ENCODE data around the gene FAIM2. TPM values are rescaled to one million over a fixed set of nuclear protein-coding genes. Genes with fewer than 3 reads are reported as not detected.

Gene FAIM2
- total RNA-seq = 0.10 TPM
- polyA plus RNA-seq = 1 to 10 TPM in 3 of 4 donors, under 1 TPM in 1; 0.31 to 6.5 (median 3.1) TPM

- Histone ChIP-seq H3K4me1 (ENCODE audit: control insufficient read depth, insufficient read depth, low read length, poor library complexity, severe bottlenecking) (peaks cover 12% of the 10 kb centered on the region), H3K9me3 (ENCODE audit: control insufficient read depth in 2 of 2, low read length in 2 of 2) (no peaks in the 10 kb centered on the region), H3K4me3 (ENCODE audit: low read depth, low read length) (peak within 1 kb of the TSS; percentile 51), H3K27ac (ENCODE audit: insufficient read depth, low read length, poor library complexity, severe bottlenecking) (no peak within 1 kb of the TSS), H3K27me3 (ENCODE audit: control insufficient read depth, insufficient read depth, low read length) (no peaks in the 10 kb centered on the region), H3K36me3 (ENCODE audit: control insufficient read depth, insufficient read depth, low read length) (no peaks in the 10 kb centered on the region)
- no peaks in the 10 kb centered on the region for H3K27me3 Mint-ChIP-seq
- no peaks in the 10 kb centered on the region for H3K9me3 Mint-ChIP-seq
- no peaks in the 10 kb centered on the region for H3K36me3 Mint-ChIP-seq
- DNase-seq = peak; percentile 28 to 69 (median 39)
- H3K27ac Mint-ChIP-seq = peak within 1 kb of the TSS; percentile 27 to 87 (median 85)
- H3K4me1 Mint-ChIP-seq = peaks cover 0 to 22% (median 10%) of the 10 kb centered on the region in 4 donors
- H3K4me3 Mint-ChIP-seq = peak within 1 kb of the TSS; percentile 67 to 94 (median 87)
- ATAC-seq (ENCODE audit: low read depth in 2 of 2) = peak; percentile 70 to 75
These were observed at the start of gene FAIM2 for GRCh38 chr12:49903700-49904423. FAIM2 (minus strand) TSS chr12:49903900; CDS start chr12:49903792, 108 bp downstream.

DNA sequence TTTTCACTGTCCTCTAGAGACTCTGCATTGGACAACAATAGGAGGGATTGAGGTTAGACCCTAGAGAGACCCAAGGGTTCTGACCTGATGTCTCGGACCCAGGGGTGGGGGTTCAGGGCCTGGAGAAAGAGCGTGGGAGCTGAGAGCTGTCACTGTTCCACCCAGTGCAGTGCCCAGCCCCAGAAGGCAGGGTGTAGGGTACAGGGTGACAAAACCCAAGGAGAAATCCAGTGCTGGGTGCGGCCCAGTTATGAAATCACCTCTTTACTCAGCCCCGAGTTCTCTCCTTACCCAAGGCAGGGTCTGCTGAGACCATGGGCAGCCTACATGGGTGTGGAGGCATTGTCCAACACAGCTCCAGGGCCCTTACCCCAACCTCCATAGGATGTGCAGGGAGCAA, 49.5 kb upstream of the FAIM2 start:
- Histone ChIP-seq H3K36me3 (ENCODE audit: control insufficient read depth, insufficient read depth, low read length) (no peaks in the 10 kb centered on the region), H3K4me1 (ENCODE audit: control insufficient read depth, insufficient read depth, low read length, poor library complexity, severe bottlenecking) (no peaks in the 10 kb centered on the region), H3K27ac (ENCODE audit: insufficient read depth, low read length, poor library complexity, severe bottlenecking) (no peak overlapping the region), H3K9me3 (ENCODE audit: control insufficient read depth in 2 of 2, low read length in 2 of 2) (no peaks in the 10 kb centered on the region), H3K4me3 (ENCODE audit: low read depth, low read length) (no peak overlapping the region), H3K27me3 (ENCODE audit: control insufficient read depth, insufficient read depth, low read length) (peaks cover 10% of the 10 kb centered on the region)
- no peak for ATAC-seq (ENCODE audit: low read depth in 2 of 2)
- H3K4me1 Mint-ChIP-seq = no peaks in the 10 kb centered on the region
- H3K36me3 Mint-ChIP-seq = no peaks in the 10 kb centered on the region
- DNase-seq = no peak
- peaks cover 47% of the 10 kb centered on the region for H3K27me3 Mint-ChIP-seq
- H3K27ac Mint-ChIP-seq = no peak overlapping the region
- peaks cover 0 to 2% (median 0%) of the 10 kb centered on the region in 7 donors for H3K9me3 Mint-ChIP-seq
- no peak overlapping the region for H3K4me3 Mint-ChIP-seq

DNA sequence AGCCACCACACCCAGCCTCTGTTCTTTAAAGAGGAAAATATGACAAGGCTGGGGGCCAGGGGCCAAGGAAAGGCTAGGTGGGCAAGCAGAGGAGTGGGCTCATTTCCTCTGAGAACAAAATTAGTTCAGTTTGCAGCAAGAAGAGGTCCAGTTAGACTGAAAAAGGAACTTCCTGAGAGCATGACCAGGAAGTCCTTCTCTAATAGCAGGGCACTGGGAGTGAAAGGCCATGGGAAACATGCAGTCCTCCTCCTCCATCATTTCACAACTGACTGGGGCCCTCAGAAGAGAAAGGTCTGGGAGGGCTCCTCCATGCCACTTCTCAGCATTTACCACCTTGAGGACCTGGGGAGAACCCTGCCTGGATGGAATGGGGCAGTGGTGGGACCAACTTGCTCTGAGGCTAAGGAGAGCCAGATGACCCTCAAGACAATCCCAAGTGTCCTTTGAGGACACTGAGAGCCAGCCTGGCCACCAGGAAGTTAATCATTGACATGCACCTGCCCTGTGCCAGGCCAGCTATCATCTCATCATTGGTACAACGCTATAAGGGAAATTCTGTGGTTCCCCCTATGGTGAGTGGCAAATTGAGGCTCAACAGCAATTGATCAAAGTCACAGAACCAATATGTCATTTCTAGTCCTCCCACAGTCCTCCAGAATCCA, 48.8 kb upstream of the FAIM2 start:
- H3K9me3 ChIP-seq (ENCODE audit: control insufficient read depth in 2 of 2, low read length in 2 of 2) = no peaks in the 10 kb centered on the region
- no peaks in the 10 kb centered on the region for H3K4me1 ChIP-seq (ENCODE audit: control insufficient read depth, insufficient read depth, low read length, poor library complexity, severe bottlenecking)
- DNase-seq = no peak
- H3K27ac Mint-ChIP-seq = no peak overlapping the region
- peaks cover 10% of the 10 kb centered on the region for H3K27me3 ChIP-seq (ENCODE audit: control insufficient read depth, insufficient read depth, low read length)
- peaks cover 0 to 3% (median 0%) of the 10 kb centered on the region in 4 donors for H3K4me1 Mint-ChIP-seq
- H3K9me3 Mint-ChIP-seq = peaks cover 0 to 2% (median 0%) of the 10 kb centered on the region in 7 donors
- no peak overlapping the region for H3K4me3 ChIP-seq (ENCODE audit: low read depth, low read length)
- no peak for ATAC-seq (ENCODE audit: low read depth in 2 of 2)
- H3K4me3 Mint-ChIP-seq = peak overlapping the region in 1 of 4 donors; percentile 57
- peaks cover 40% of the 10 kb centered on the region for H3K27me3 Mint-ChIP-seq
- H3K36me3 Mint-ChIP-seq = no peaks in the 10 kb centered on the region
- H3K36me3 ChIP-seq (ENCODE audit: control insufficient read depth, insufficient read depth, low read length) = no peaks in the 10 kb centered on the region
- H3K27ac ChIP-seq (ENCODE audit: insufficient read depth, low read length, poor library complexity, severe bottlenecking) = no peak overlapping the region

DNA sequence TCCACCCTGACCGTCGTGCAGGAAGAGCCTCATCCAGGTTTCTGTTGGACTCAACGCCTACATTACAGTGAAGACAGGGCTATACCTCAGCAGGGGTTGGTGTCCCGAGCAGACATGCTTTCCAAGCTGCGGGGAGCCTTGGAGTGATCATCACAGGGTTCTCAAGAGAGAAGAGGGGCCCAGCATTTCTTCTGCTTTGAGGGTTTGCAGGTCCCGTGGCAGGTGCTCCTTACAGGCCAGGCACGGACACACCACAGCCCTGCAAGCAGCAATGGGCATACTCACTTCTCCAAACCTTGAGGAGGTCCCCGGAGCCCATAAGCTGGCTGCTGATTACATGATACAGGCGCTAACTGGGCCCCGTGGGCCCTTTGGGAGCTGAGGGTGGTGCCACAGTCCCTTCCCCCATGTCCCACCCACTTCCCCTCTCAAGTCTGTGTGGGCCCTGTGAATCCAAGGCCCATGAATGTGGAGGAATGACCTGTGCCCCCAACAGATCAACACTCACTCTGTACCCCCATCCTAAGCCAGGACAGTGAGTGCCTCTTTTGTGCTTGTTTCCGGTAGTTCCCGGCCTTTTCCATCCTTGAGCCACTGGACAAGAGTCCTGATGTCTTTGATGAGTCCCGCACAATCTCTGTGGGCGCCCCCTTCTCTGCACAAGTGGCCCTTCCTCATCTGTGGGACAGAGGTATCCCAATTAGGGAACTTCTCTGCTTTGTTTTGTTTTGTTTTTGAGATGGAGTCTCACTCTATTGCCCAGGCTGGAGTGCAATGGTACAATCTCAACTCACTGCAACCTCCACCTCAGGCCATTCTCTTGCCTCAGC, 47.9 kb upstream of the FAIM2 start:
- peaks cover 0 to 8% (median under 1%) of the 10 kb centered on the region in 4 donors for H3K4me1 Mint-ChIP-seq
- Histone ChIP-seq H3K4me3 (ENCODE audit: low read depth, low read length) (no peak overlapping the region), H3K9me3 (ENCODE audit: control insufficient read depth in 2 of 2, low read length in 2 of 2) (no peaks in the 10 kb centered on the region), H3K36me3 (ENCODE audit: control insufficient read depth, insufficient read depth, low read length) (no peaks in the 10 kb centered on the region), H3K27ac (ENCODE audit: insufficient read depth, low read length, poor library complexity, severe bottlenecking) (no peak overlapping the region), H3K27me3 (ENCODE audit: control insufficient read depth, insufficient read depth, low read length) (peaks cover 7% of the 10 kb centered on the region), H3K4me1 (ENCODE audit: control insufficient read depth, insufficient read depth, low read length, poor library complexity, severe bottlenecking) (peaks cover 2% of the 10 kb centered on the region)
- peaks cover 0 to 2% (median 0%) of the 10 kb centered on the region in 7 donors for H3K9me3 Mint-ChIP-seq
- ATAC-seq (ENCODE audit: low read depth in 2 of 2) = no peak
- H3K27ac Mint-ChIP-seq = peak overlapping the region in 1 of 3 donors; percentile 56
- peaks cover 31% of the 10 kb centered on the region for H3K27me3 Mint-ChIP-seq
- no peak overlapping the region for H3K4me3 Mint-ChIP-seq
- H3K36me3 Mint-ChIP-seq = no peaks in the 10 kb centered on the region
- DNase-seq = no peak

GRCh38 chr12:49950273-49951251, 46.9 kb upstream of the FAIM2 start, which contains the start of gene AQP2:
AQP2 (plus strand) TSS chr12:49950737; CDS start chr12:49950831, 94 bp downstream.
- Mint-ChIP-seq H3K27ac (no peak within 1 kb of the TSS), H3K36me3 (no peaks in the 10 kb centered on the region), H3K4me1 (peaks cover 6 to 19% (median 9%) of the 10 kb centered on the region in 4 donors), H3K27me3 (peaks cover 25% of the 10 kb centered on the region), H3K9me3 (peaks cover 0 to 2% (median 0%) of the 10 kb centered on the region in 7 donors), H3K4me3 (no peak within 1 kb of the TSS)
- Histone ChIP-seq H3K9me3 (ENCODE audit: control insufficient read depth in 2 of 2, low read length in 2 of 2) (no peaks in the 10 kb centered on the region), H3K4me3 (ENCODE audit: low read depth, low read length) (no peak within 1 kb of the TSS), H3K27ac (ENCODE audit: insufficient read depth, low read length, poor library complexity, severe bottlenecking) (no peak within 1 kb of the TSS), H3K27me3 (ENCODE audit: control insufficient read depth, insufficient read depth, low read length) (peaks cover 6% of the 10 kb centered on the region), H3K36me3 (ENCODE audit: control insufficient read depth, insufficient read depth, low read length) (no peaks in the 10 kb centered on the region), H3K4me1 (ENCODE audit: control insufficient read depth, insufficient read depth, low read length, poor library complexity, severe bottlenecking) (peaks cover 13% of the 10 kb centered on the region)
- ATAC-seq (ENCODE audit: low read depth in 2 of 2) (no peak), DNase-seq (no peak)

- H3K4me1 Mint-ChIP-seq = peaks cover 6 to 26% (median 15%) of the 10 kb centered on the region in 4 donors
- H3K36me3 Mint-ChIP-seq = no peaks in the 10 kb centered on the region
- no peak overlapping the region for H3K27ac Mint-ChIP-seq
- DNase-seq = no peak
- Histone ChIP-seq H3K27me3 (ENCODE audit: control insufficient read depth, insufficient read depth, low read length) (peaks cover 4% of the 10 kb centered on the region), H3K4me1 (ENCODE audit: control insufficient read depth, insufficient read depth, low read length, poor library complexity, severe bottlenecking) (peaks cover 20% of the 10 kb centered on the region), H3K9me3 (ENCODE audit: control insufficient read depth in 2 of 2, low read length in 2 of 2) (no peaks in the 10 kb centered on the region), H3K36me3 (ENCODE audit: control insufficient read depth, insufficient read depth, low read length) (no peaks in the 10 kb centered on the region), H3K27ac (ENCODE audit: insufficient read depth, low read length, poor library complexity, severe bottlenecking) (no peak overlapping the region), H3K4me3 (ENCODE audit: low read depth, low read length) (no peak overlapping the region)
- H3K4me3 Mint-ChIP-seq = no peak overlapping the region
- peaks cover 0 to 2% (median 0%) of the 10 kb centered on the region in 7 donors for H3K9me3 Mint-ChIP-seq
- ATAC-seq (ENCODE audit: low read depth in 2 of 2) = no peak
- H3K27me3 Mint-ChIP-seq = peaks cover 24% of the 10 kb centered on the region
These were observed 46.2 kb upstream of the FAIM2 start for GRCh38 chr12:49949866-49950265.

Measured in CD4-positive, CD25-positive, alpha-beta regulatory T cell (primary cell).